K562 (cell line): Measurements from ENCODE around the gene TFE3. TPM values are rescaled to one million over a fixed set of nuclear protein-coding genes. Genes with fewer than 3 reads are reported as not detected.

ENCODE experiments used
- ARID1B ChIP-seq: fragments of 450-650 bp; IDR thresholded peaks from 2 replicates; pipeline ENCODE4 v1.6.1; 2016; ENCODE audit warnings: antibody characterized with exemption, mild to moderate bottlenecking, inconsistent platforms
- ATF1 ChIP-seq, 2 experiments: fragments of 450-650 bp in 1 of 2; IDR thresholded peaks; 2 replicates each; pipeline ENCODE4 v1.6.1; 2016; ENCODE audit warnings: missing compliant biosample characterization in 1 of 2, missing genetic modification characterization in 1 of 2
- ATF7 ChIP-seq: fragments of 450-650 bp; IDR thresholded peaks from 2 replicates; pipeline ENCODE4 v1.7.1; 2014; ENCODE audit warnings: mild to moderate bottlenecking, moderate library complexity
- CREB1 ChIP-seq, 2 experiments: sonication (generic) in 1 of 2; formaldehyde crosslinking in 1 of 2; IDR thresholded peaks; 2 replicates each; pipeline versions ENCODE4 v1.6.1 to v1.8.0; 2012 to 2022; ENCODE audit warnings: inconsistent platforms in 1 of 2, mild to moderate bottlenecking in 1 of 2, missing genetic modification reagents in 1 of 2, moderate library complexity in 1 of 2
- NEUROD1 ChIP-seq: fragments of 150-350 bp; IDR thresholded peaks from 2 replicates; pipeline ENCODE4 v1.6.1; 2014; ENCODE audit warnings: borderline replicate concordance, low read length, low read depth; ENCODE audit not compliant: partially characterized antibody
- NFIX ChIP-seq: fragments of 250-450 bp; sonication (Bioruptor Pico); IDR thresholded peaks from 2 replicates; pipeline ENCODE4 v1.4.0; 2020; ENCODE audit warnings: low read depth, mild to moderate bottlenecking, moderate library complexity
- POLR2A ChIP-seq: fragments of 450-650 bp; conservative IDR thresholded peaks from 2 replicates; pipeline ENCODE4 v1.6.1; 2016
- POLR2G ChIP-seq: fragments of 200-400 bp; formaldehyde crosslinking; IDR thresholded peaks from 2 replicates; pipeline ENCODE4 v1.6.1; 2017; ENCODE audit warnings: low read depth, mild to moderate bottlenecking, antibody characterized with exemption, low read length, moderate library complexity
- TBP ChIP-seq: optimal IDR thresholded peaks from 2 replicates; pipeline ENCODE3; 2011; ENCODE audit warnings: low read depth, low read length, improper control_type of control experiment
- TEAD4 ChIP-seq, 2 experiments: sonication (generic) in 1 of 2; formaldehyde crosslinking in 1 of 2; IDR thresholded peaks; 2 replicates each; pipeline versions ENCODE4 v1.6.1 to v1.8.0; 2012 to 2022; ENCODE audit warnings: borderline replicate concordance in 1 of 2, inconsistent platforms in 1 of 2, low read length in 1 of 2, mild to moderate bottlenecking in 1 of 2, missing genetic modification reagents in 1 of 2
- ZFPM2 ChIP-seq: fragments of 250-450 bp; sonication (Bioruptor Pico); IDR thresholded peaks from 2 replicates; pipeline ENCODE4 v1.5.1; 2022; ENCODE audit warnings: mild to moderate bottlenecking
- ZFX ChIP-seq: sonication (generic); formaldehyde crosslinking; IDR thresholded peaks from 2 replicates; pipeline ENCODE4 v1.8.0; 2022; ENCODE audit warnings: mild to moderate bottlenecking, missing genetic modification reagents, moderate library complexity
- ZNF174 ChIP-seq: fragments of 250-450 bp; sonication (Bioruptor Pico); IDR thresholded peaks from 2 replicates; pipeline ENCODE4 v1.4.0; 2020; ENCODE audit warnings: mild to moderate bottlenecking
- ZNF280B ChIP-seq: fragments of 250-450 bp; sonication (Bioruptor Pico); IDR thresholded peaks from 2 replicates; pipeline ENCODE4 v1.5.1; 2021; ENCODE audit warnings: mild to moderate bottlenecking
- ZNF551 ChIP-seq: fragments of 250-450 bp; sonication (Bioruptor Pico); IDR thresholded peaks from 2 replicates; pipeline ENCODE4 v1.5.0; 2021; ENCODE audit warnings: mild to moderate bottlenecking, moderate library complexity
- ZNF740 ChIP-seq, 3 experiments: fragments of 200-800 bp in 1 of 3; sonication (Bioruptor generic) in 1 of 3; sonication (generic) in 1 of 3; formaldehyde crosslinking in 1 of 3; IDR thresholded peaks; 2 replicates each; pipeline versions ENCODE4 v1.6.1 to v1.8.0; 2016 to 2022; ENCODE audit warnings: mild to moderate bottlenecking in 2 of 3, missing compliant biosample characterization in 2 of 3, missing genetic modification characterization in 2 of 3, missing genetic modification reagents in 1 of 3
- polyA plus RNA-seq, 8 experiments: library from polyadenylated mRNA; depleted of rRNA in 4 of 8; stranded (reverse) in 5 of 8; unstranded in 3 of 8; fragments of >200 nt; fragmentation: Nextera tagmentation in 2 of 8; fragmentation: Illumina TruSeq in 1 of 8; extraction: Ambion mirVana in 2 of 8; extraction: Trizol in 1 of 8; gene quantifications; 2 replicates each; pipeline versions ENCODE4 v1.2.1 to v1.2.3, GENCODE V29; 2011 to 2014; ENCODE audit warnings: inconsistent platforms in 1 of 8, missing spikeins in 1 of 8
- total RNA-seq, 7 experiments: library from RNA; depleted of rRNA in 6 of 7; stranded (reverse); fragments of >200 nt in 6 of 7; fragmentation: Illumina TruSeq in 2 of 7; extraction: Trizol in 2 of 7; gene quantifications; 2 replicates each; pipeline versions ENCODE4 v1.2.1 to v1.2.3, GENCODE V29; 2011 to 2021; ENCODE audit warnings: low replicate concordance in 1 of 7
- TF ChIP-seq, protein P1 (sequence below), 2 experiments: fragments of 450-650 bp in 1 of 2; sonication (generic) in 1 of 2; formaldehyde crosslinking in 1 of 2; IDR thresholded peaks in 1 of 2; conservative IDR thresholded peaks in 1 of 2; 2 replicates each; pipeline versions ENCODE4 v1.6.1 to v1.8.1; 2016 to 2023; ENCODE audit warnings: mild to moderate bottlenecking in 2 of 2, moderate library complexity in 2 of 2, inconsistent platforms in 1 of 2, missing genetic modification reagents in 1 of 2
- TF ChIP-seq, protein P2 (sequence below): IDR thresholded peaks from 2 replicates; pipeline ENCODE4 v1.6.1; 2012; ENCODE audit warnings: low read depth, low read length, improper control_type of control experiment, borderline replicate concordance

Gene TFE3
- total and polyA plus RNA-seq, 9 of the 15 experiments (the other 6 are each of a cell fraction or from before 2014, with no cell fraction given), result 1.9 to 20.3 (median 11.9) TPM

- TF ChIP-seq TEAD4 (IDR thresholded peaks at IDR 0.05; ENCODE audit: low read length), result peak; percentile 47; the same call in 1 of the 2 replicates
- no peak for TF ChIP-seq TEAD4 (CRISPR knock-in tag; IDR thresholded peaks at IDR 0.05; ENCODE audit: borderline replicate concordance)
- peak; percentile 94 for TF ChIP-seq TBP
- peak; percentile 99 for TF ChIP-seq ATF7
- TF ChIP-seq POLR2G, result peak; percentile 83
- no peak for TF ChIP-seq ZNF280B (CRISPR knock-in tag)
- TF ChIP-seq ZNF740 (CRISPR knock-in tag; IDR thresholded peaks at IDR 0.05), result peak; percentile 85
- peak in 1 of 2 experiments; percentile 45; a peak in 1 of 4 replicates for TF ChIP-seq ZNF740 (tag; IDR thresholded peaks at IDR 0.05)
- TF ChIP-seq, protein P1, sequence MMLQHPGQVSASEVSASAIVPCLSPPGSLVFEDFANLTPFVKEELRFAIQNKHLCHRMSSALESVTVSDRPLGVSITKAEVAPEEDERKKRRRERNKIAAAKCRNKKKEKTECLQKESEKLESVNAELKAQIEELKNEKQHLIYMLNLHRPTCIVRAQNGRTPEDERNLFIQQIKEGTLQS (IDR thresholded peaks at IDR 0.05), result peak; percentile 29; the same call in 1 of the 2 replicates
- TF ChIP-seq, protein P1 (CRISPR knock-in tag; conservative IDR thresholded peaks at IDR 0.05), result no peak
- TF ChIP-seq ARID1B, result 0 out of 2 replicates have a peak, but pooled peaks have one; percentile 26
- TF ChIP-seq ATF1 (CRISPR knock-in tag; IDR thresholded peaks at IDR 0.05), result no peak
- TF ChIP-seq ATF1 (tag; IDR thresholded peaks at IDR 0.05), result peak; percentile 39
- TF ChIP-seq NEUROD1, result no peak
- TF ChIP-seq, protein P2, sequence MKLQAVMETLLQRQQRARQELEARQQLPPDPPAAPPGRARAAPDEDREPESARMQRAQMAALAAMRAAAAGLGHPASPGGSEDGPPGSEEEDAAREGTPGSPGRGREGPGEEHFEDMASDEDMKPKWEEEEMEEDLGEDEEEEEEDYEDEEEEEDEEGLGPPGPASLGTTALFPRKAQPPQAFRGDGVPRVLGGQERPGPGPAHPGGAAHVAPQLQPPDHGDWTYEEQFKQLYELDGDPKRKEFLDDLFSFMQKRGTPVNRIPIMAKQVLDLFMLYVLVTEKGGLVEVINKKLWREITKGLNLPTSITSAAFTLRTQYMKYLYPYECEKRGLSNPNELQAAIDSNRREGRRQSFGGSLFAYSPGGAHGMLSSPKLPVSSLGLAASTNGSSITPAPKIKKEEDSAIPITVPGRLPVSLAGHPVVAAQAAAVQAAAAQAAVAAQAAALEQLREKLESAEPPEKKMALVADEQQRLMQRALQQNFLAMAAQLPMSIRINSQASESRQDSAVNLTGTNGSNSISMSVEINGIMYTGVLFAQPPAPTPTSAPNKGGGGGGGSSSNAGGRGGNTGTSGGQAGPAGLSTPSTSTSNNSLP, result peak; percentile 69; the same call in 1 of the 2 replicates
- TF ChIP-seq POLR2A, result peak; percentile 87
- TF ChIP-seq ZFX (CRISPR knock-in tag), result no peak
- TF ChIP-seq NFIX, result no peak
- no peak for TF ChIP-seq ZNF551
- no peak for TF ChIP-seq ZFPM2 (CRISPR knock-in tag)
- TF ChIP-seq CREB1 (IDR thresholded peaks at IDR 0.05), result 0 out of 2 replicates have a peak, but pooled peaks have one; percentile 15
- no peak for TF ChIP-seq CREB1 (CRISPR knock-in tag; IDR thresholded peaks at IDR 0.05)
- TF ChIP-seq ZNF174 (CRISPR knock-in tag), result no peak
Observed at GRCh38 chrX:49002091-49002935, 40.8 kb downstream of the TFE3 start, which contains the start of gene GRIPAP1 (continued).
